ENCODE data around the gene NLRP12. TPM values are rescaled to one million over a fixed set of nuclear protein-coding genes. Genes with fewer than 3 reads are reported as not detected.

The NLRP12 gene
- polyA plus RNA-seq, 2 of the 4 experiments (the other 2 are of a cell fraction): 0.03 TPM

- TF ChIP-seq, protein P1, sequence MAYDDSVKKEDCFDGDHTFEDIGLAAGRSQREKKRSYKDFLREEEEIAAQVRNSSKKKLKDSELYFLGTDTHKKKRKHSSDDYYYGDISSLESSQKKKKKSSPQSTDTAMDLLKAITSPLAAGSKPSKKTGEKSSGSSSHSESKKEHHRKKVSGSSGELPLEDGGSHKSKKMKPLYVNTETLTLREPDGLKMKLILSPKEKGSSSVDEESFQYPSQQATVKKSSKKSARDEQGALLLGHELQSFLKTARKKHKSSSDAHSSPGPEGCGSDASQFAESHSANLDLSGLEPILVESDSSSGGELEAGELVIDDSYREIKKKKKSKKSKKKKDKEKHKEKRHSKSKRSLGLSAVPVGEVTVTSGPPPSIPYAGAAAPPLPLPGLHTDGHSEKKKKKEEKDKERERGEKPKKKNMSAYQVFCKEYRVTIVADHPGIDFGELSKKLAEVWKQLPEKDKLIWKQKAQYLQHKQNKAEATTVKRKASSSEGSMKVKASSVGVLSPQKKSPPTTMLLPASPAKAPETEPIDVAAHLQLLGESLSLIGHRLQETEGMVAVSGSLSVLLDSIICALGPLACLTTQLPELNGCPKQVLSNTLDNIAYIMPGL (CRISPR knock-in tag; IDR thresholded peaks at IDR 0.05; ENCODE audit: borderline replicate concordance): peak; percentile 53; the same call in 1 of the 2 replicates
- TF ChIP-seq MAZ (IDR thresholded peaks at IDR 0.05; ENCODE audit: borderline replicate concordance, low read depth, low read length): no peak
- TF ChIP-seq MYC (IDR thresholded peaks at IDR 0.05; ENCODE audit: borderline replicate concordance, low read length): no peak
- no peak for TF ChIP-seq POLR2AphosphoS2 (conservative IDR thresholded peaks at IDR 0.05; ENCODE audit: low read length)
- TF ChIP-seq USF2 (IDR thresholded peaks at IDR 0.05): no peak
- no peak for TF ChIP-seq SREBF2 (IDR thresholded peaks at IDR 0.05)
Measured at GRCh38 chr19:53866865-53867224, 42.7 kb upstream of the NLRP12 start (continued).

DNA sequence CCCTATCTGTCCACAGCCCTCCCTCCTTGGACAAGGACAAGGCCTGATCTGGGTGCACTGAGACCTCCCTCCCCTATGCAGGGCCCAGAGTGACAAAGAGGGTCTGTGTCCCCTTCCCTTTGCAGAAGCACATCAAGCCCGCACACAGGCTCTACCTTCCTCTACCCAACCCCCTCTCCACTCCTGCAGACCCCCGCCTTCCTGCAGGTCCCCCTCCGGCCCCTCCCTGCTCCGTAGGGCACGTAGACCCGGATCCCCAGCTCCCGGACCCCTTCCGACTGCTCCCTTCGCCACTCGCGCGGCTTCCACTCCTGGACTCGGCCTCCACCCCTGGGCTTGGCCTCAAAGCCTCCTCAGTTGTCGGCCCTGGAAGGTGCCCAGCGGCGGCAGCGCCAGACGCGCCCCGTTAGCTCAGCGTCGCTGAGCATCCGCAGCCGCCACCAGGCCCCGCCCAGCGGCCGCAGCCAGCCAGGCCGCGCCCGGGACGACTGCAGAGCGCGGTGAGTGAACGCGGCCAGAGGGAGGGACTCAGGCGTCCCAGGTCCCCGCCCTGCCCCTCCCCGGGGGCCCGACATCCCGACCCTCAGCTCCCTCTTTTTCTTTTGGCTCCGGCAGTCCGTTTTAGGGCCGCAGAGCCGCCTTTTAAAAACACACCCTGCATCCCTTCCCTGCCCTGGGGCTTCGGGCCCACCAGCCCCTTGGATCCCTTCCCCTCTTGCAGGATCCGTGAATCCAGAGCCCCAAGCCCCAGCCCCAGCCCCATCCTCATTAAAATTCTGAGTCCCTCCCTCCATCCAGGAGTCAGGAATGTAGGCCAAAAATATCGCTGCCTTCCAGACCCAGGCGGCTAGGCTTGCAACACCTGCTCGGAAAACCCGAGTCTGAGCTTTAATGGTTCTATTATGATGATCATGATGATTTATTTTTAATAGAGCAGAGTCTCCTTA lies 42.1 kb upstream of the NLRP12 start:
- Histone ChIP-seq H3K4me2 (peak overlapping the region; percentile 93), H3K9me3 (no peaks in the 10 kb centered on the region), H3K4me1 (peaks cover 34% of the 10 kb centered on the region), H3K27ac (peak overlapping the region; percentile 94), H3K4me3 (peak overlapping the region; percentile 69)
- DNase-seq (ENCODE audit: low read depth in 1 of 2, low spot score in 1 of 2): peak; percentile 78 to 92
- CTCF ChIA-PET: interaction anchor here (0.8 to 3.6 kb wide), 14 partner anchors 9 to 164 kb away, joined by 3 to 22 read pairs (median 4); partner anchors contain the start of gene PRKCG
- POLR2A ChIA-PET: interaction anchor here (0.6 to 4.2 kb wide), 20 partner anchors 10 to 583 kb away, joined by 3 to 54 read pairs (median 4); partner anchors contain the start of genes CNOT3, LENG8, MBOAT7 and PRKCG
- peak; percentile 59 for FAIRE-seq
- peak; percentile 46 to 57 for ATAC-seq
- 2% methylated on average over 48 of the region's 50 CpGs for WGBS (ENCODE audit: missing lambda C conversion rate)
- TF ChIP-seq POLR2AphosphoS2 (conservative IDR thresholded peaks at IDR 0.05; ENCODE audit: low read length): no peak
- no peak for TF ChIP-seq ESRRA (IDR thresholded peaks at IDR 0.05; ENCODE audit: borderline replicate concordance, low read length)
- TF ChIP-seq TP53 (CRISPR knock-in tag; IDR thresholded peaks at IDR 0.05): peak; percentile 95
- TF ChIP-seq KDM5A (IDR thresholded peaks at IDR 0.05): no peak
- TF ChIP-seq, protein P2, sequence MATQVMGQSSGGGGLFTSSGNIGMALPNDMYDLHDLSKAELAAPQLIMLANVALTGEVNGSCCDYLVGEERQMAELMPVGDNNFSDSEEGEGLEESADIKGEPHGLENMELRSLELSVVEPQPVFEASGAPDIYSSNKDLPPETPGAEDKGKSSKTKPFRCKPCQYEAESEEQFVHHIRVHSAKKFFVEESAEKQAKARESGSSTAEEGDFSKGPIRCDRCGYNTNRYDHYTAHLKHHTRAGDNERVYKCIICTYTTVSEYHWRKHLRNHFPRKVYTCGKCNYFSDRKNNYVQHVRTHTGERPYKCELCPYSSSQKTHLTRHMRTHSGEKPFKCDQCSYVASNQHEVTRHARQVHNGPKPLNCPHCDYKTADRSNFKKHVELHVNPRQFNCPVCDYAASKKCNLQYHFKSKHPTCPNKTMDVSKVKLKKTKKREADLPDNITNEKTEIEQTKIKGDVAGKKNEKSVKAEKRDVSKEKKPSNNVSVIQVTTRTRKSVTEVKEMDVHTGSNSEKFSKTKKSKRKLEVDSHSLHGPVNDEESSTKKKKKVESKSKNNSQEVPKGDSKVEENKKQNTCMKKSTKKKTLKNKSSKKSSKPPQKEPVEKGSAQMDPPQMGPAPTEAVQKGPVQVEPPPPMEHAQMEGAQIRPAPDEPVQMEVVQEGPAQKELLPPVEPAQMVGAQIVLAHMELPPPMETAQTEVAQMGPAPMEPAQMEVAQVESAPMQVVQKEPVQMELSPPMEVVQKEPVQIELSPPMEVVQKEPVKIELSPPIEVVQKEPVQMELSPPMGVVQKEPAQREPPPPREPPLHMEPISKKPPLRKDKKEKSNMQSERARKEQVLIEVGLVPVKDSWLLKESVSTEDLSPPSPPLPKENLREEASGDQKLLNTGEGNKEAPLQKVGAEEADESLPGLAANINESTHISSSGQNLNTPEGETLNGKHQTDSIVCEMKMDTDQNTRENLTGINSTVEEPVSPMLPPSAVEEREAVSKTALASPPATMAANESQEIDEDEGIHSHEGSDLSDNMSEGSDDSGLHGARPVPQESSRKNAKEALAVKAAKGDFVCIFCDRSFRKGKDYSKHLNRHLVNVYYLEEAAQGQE (IDR thresholded peaks at IDR 0.05): 0 out of 2 replicates have a peak, but pooled peaks have one; percentile 22
- TF ChIP-seq, protein P3, sequence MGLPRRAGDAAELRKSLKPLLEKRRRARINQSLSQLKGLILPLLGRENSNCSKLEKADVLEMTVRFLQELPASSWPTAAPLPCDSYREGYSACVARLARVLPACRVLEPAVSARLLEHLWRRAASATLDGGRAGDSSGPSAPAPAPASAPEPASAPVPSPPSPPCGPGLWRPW (IDR thresholded peaks at IDR 0.05): no peak
- peak in 1 of 2 experiments; percentile 29; a peak in 1 of 4 replicates for TF ChIP-seq CEBPB (IDR thresholded peaks at IDR 0.05)
- TF ChIP-seq JUN (IDR thresholded peaks at IDR 0.05): peak; percentile 75 to 81
- TF ChIP-seq HOXB5 (CRISPR knock-in tag; IDR thresholded peaks at IDR 0.05): peak; percentile 59
- TF ChIP-seq, protein P4, sequence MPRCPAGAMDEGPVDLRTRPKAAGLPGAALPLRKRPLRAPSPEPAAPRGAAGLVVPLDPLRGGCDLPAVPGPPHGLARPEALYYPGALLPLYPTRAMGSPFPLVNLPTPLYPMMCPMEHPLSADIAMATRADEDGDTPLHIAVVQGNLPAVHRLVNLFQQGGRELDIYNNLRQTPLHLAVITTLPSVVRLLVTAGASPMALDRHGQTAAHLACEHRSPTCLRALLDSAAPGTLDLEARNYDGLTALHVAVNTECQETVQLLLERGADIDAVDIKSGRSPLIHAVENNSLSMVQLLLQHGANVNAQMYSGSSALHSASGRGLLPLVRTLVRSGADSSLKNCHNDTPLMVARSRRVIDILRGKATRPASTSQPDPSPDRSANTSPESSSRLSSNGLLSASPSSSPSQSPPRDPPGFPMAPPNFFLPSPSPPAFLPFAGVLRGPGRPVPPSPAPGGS (IDR thresholded peaks at IDR 0.05): peak; percentile 38; the same call in 1 of the 3 replicates
- no peak for TF ChIP-seq JUNB (IDR thresholded peaks at IDR 0.05)
- peak; percentile 87 for TF ChIP-seq TFCP2L1 (CRISPR knock-in tag; IDR thresholded peaks at IDR 0.05)
- TF ChIP-seq, protein P5, sequence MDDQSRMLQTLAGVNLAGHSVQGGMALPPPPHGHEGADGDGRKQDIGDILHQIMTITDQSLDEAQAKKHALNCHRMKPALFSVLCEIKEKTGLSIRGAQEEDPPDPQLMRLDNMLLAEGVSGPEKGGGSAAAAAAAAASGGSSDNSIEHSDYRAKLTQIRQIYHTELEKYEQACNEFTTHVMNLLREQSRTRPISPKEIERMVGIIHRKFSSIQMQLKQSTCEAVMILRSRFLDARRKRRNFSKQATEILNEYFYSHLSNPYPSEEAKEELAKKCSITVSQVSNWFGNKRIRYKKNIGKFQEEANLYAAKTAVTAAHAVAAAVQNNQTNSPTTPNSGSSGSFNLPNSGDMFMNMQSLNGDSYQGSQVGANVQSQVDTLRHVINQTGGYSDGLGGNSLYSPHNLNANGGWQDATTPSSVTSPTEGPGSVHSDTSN (IDR thresholded peaks at IDR 0.05): peak; percentile 24; the same call in 1 of the 2 replicates
- TF ChIP-seq, protein P1 (CRISPR knock-in tag; IDR thresholded peaks at IDR 0.05; ENCODE audit: borderline replicate concordance): peak; percentile 87; the same call in 1 of the 2 replicates
- peak; percentile 58; the same call in 1 of the 2 replicates for TF ChIP-seq PHF8 (IDR thresholded peaks at IDR 0.05; ENCODE audit: borderline replicate concordance, low read depth)
- no peak for TF ChIP-seq CHD2 (IDR thresholded peaks at IDR 0.05; ENCODE audit: low read length, partially characterized antibody)
- peak; percentile 70 for TF ChIP-seq E2F6 (IDR thresholded peaks at IDR 0.05; ENCODE audit: borderline replicate concordance, low read depth)
- no peak for TF ChIP-seq RCOR1 (IDR thresholded peaks at IDR 0.05; ENCODE audit: low read depth, low read length)
- TF ChIP-seq POLR2A (IDR thresholded peaks at IDR 0.05; ENCODE audit: low read length): peak; percentile 79
- no peak for TF ChIP-seq HDAC2 (IDR thresholded peaks at IDR 0.05)
